ENCODE measurements around the gene CDKL2. TPM values are rescaled to one million over a fixed set of nuclear protein-coding genes. Genes with fewer than 3 reads are reported as not detected.

CDKL2 gene
- total and polyA plus RNA-seq, 2 of the 8 experiments (the other 6 are each of a cell fraction or from before 2014, with no cell fraction given): 1.4 to 2.1 TPM

GRCh38 chr4:75542824-75543223, 87.5 kb downstream of the CDKL2 start:
- no peak overlapping the region for H3K4me2 ChIP-seq (ENCODE audit: insufficient read depth in 1 of 2, low read depth in 2 of 2, low read length in 2 of 2)
- POLR2A ChIA-PET (ENCODE audit: partially characterized antibody): no interaction called here
- no peak overlapping the region for H3K27ac ChIP-seq (ENCODE audit: low read depth, low read length)

More at GRCh38 chr4:75542824-75543223, 87.5 kb downstream of the CDKL2 start:
- Histone ChIP-seq H2BK5ac (ENCODE audit: low read depth, low read length) (no peak overlapping the region), H3K56ac (replicated peaks; ENCODE audit: insufficient read length, low read depth, low read length) (no peak overlapping the region), H2BK120ac (replicated peaks; ENCODE audit: low read depth, low read length) (no peak overlapping the region), H4K91ac (replicated peaks; ENCODE audit: insufficient read length, low read length) (no peak overlapping the region), H3K4ac (replicated peaks; ENCODE audit: insufficient read length, low read depth, low read length) (no peak overlapping the region), H3K9ac (replicated peaks in 1 of 4; ENCODE audit: extremely low read depth in 1 of 4, low read depth in 3 of 4, low read length in 3 of 4) (no peak overlapping the region), H3K14ac (ENCODE audit: insufficient read length) (no peak overlapping the region), H4K20me1 (replicated peaks in 1 of 2; ENCODE audit: control insufficient read depth in 1 of 2, insufficient read depth in 2 of 2, low read length in 2 of 2) (no peaks in the 10 kb centered on the region), H3K4me3 (ENCODE audit: extremely low read depth in 1 of 4, insufficient read depth in 2 of 4, low read depth in 3 of 4, low read length in 4 of 4) (no peak overlapping the region), H2BK15ac (ENCODE audit: low read length) (no peak overlapping the region), H2BK12ac (ENCODE audit: low read depth, low read length) (no peak overlapping the region), H4K8ac (ENCODE audit: extremely low read depth, insufficient read depth, low read length) (no peak overlapping the region), H2AK5ac (ENCODE audit: low read depth, low read length) (no peak overlapping the region), H4K5ac (ENCODE audit: insufficient read length, low read depth, low read length) (no peak overlapping the region), H3K23me2 (ENCODE audit: low read depth, low read length) (no peaks in the 10 kb centered on the region), H3K18ac (ENCODE audit: extremely low read depth, low read length) (no peak overlapping the region), H3K23ac (ENCODE audit: insufficient read length) (no peak overlapping the region), H3K79me1 (ENCODE audit: low read depth, low read length) (no peaks in the 10 kb centered on the region), H3K79me2 (ENCODE audit: control insufficient read depth in 1 of 2, insufficient read depth in 2 of 2, low read length in 2 of 2) (no peaks in the 10 kb centered on the region), H2AFZ (ENCODE audit: low read length) (no peak overlapping the region), H2BK20ac (ENCODE audit: low read length) (no peak overlapping the region), H3K4me1 (replicated peaks in 1 of 4; ENCODE audit: control insufficient read depth in 3 of 4, insufficient read depth in 4 of 4, low read length in 3 of 4) (no peaks in the 10 kb centered on the region), H3K9me3 (ENCODE audit: insufficient read depth in 2 of 2, low read depth in 1 of 2, low read length in 1 of 2) (no peaks in the 10 kb centered on the region), H3K36me3 (ENCODE audit: control insufficient read depth in 2 of 4, insufficient read depth in 4 of 4, low read length in 3 of 4) (no peaks in the 10 kb centered on the region), H3K27me3 (replicated peaks in 1 of 4; ENCODE audit: control insufficient read depth in 3 of 4, extremely low read depth in 1 of 4, insufficient read depth in 3 of 4, low read length in 3 of 4) (no peaks in the 10 kb centered on the region)
- FAIRE-seq (no peak), DNase-seq (ENCODE audit: low read depth in 1 of 2, low spot score in 2 of 2) (no peak)
- TF ChIP-seq BRCA1 (IDR thresholded peaks at IDR 0.05; ENCODE audit: low read depth, low read length) (no peak), CHD2 (IDR thresholded peaks at IDR 0.05; ENCODE audit: low read length) (no peak), FOSL1 (IDR thresholded peaks at IDR 0.05; ENCODE audit: insufficient read depth, low read depth, low read length) (no peak), EZH2 (IDR thresholded peaks at IDR 0.05; ENCODE audit: low read depth, low read length, severe bottlenecking) (no peak), SP4 (IDR thresholded peaks at IDR 0.05; ENCODE audit: low read length) (no peak), ZNF274 (IDR thresholded peaks at IDR 0.05; ENCODE audit: borderline replicate concordance, extremely low read depth, low read length) (no peak), SIN3A (conservative IDR thresholded peaks at IDR 0.05 in 1 of 2, IDR thresholded peaks at IDR 0.05 in 1 of 2; ENCODE audit: low read depth in 1 of 2, low read length in 2 of 2) (no peak), USF2 (IDR thresholded peaks at IDR 0.05; ENCODE audit: low read length) (no peak), RAD21 (IDR thresholded peaks at IDR 0.05 in 1 of 2, conservative IDR thresholded peaks at IDR 0.05 in 1 of 2; ENCODE audit: low read depth in 2 of 2, low read length in 2 of 2) (no peak), KDM1A (IDR thresholded peaks at IDR 0.05; ENCODE audit: borderline replicate concordance, low read length) (no peak), SP2 (IDR thresholded peaks at IDR 0.05; ENCODE audit: low read length) (no peak)
- CTCF ChIA-PET (ENCODE audit: partially characterized antibody): interaction anchor here (1.0 to 1.7 kb wide), 3 partner anchors 15 to 867 kb away, joined by 3 to 4 read pairs (median 4); no protein-coding TSS in a partner anchor

Data from H1 (cell line).